Endothelial cell of umbilical vein (primary cell): ENCODE data around the gene ITPRIP. TPM values are rescaled to one million over a fixed set of nuclear protein-coding genes. Genes with fewer than 3 reads are reported as not detected.

ENCODE experiments used
- BruUV-seq: library from RNA; stranded (reverse); fragments of 400-500 nt; replicated peaks from 2 replicates; lab custom pipeline; 2021; lab: Mats Ljungman, UMichigan
- CTCF ChIA-PET: fragments of 300-600, 350-600 bp; sonication (Branson Sonifier 250); formaldehyde crosslinking; loops from one replicate; lab custom pipeline; 2021; ENCODE audit warnings: antibody characterized with exemption, inconsistent platforms; lab: Charles Lee
- POLR2A ChIA-PET: fragments of 300-600, 350-600 bp; sonication (Branson Sonifier 250); formaldehyde crosslinking; loops from one replicate; lab custom pipeline; 2021; ENCODE audit warnings: antibody characterized with exemption, inconsistent platforms; lab: Charles Lee
- DNase-seq: peaks from one replicate; pipeline ENCODE4 v3.0.0-alpha.2; 2011; ENCODE audit warnings: low read depth, low spot score
- FAIRE-seq: peaks from 2 replicates; lab custom pipeline; 2011; peaks lifted over from hg19 to GRCh38; lab: Jason Lieb, UNC
- H2AFZ ChIP-seq: 2 replicates; pipeline ENCODE4 v1.6.0; 2012; ENCODE audit warnings: low read depth, low read length, control low read depth, inconsistent platforms
- H3K27ac ChIP-seq: 2 replicates; pipeline ENCODE4 v1.5.1; 2011; ENCODE audit warnings: low read depth, mild to moderate bottlenecking, control low read depth, low read length, moderate library complexity; ENCODE audit not compliant: insufficient read depth
- H3K27me3 ChIP-seq, 2 experiments: 2 replicates each; pipeline versions ENCODE4 v1.6.0 to v1.6.1; 2011; ENCODE audit warnings: low read length in 2 of 2, mixed read lengths in 1 of 2; ENCODE audit not compliant: control insufficient read depth in 2 of 2, insufficient read depth in 2 of 2
- H3K36me3 ChIP-seq, 2 experiments: 2 replicates in 1 of 2; 3 replicates in 1 of 2; pipeline ENCODE4 v1.5.1; 2011; ENCODE audit warnings: low read length in 2 of 2, mild to moderate bottlenecking in 1 of 2, moderate library complexity in 1 of 2; ENCODE audit not compliant: control insufficient read depth in 2 of 2, insufficient read depth in 2 of 2; ENCODE audit errors: extremely low read depth in 1 of 2
- H3K4me1 ChIP-seq: 3 replicates; pipeline ENCODE4 v1.5.1; 2011; ENCODE audit warnings: mild to moderate bottlenecking, low read length; ENCODE audit not compliant: control insufficient read depth, insufficient read depth; ENCODE audit errors: extremely low read depth
- H3K4me2 ChIP-seq: 2 replicates; pipeline ENCODE4 v1.6.1; 2011; ENCODE audit warnings: low read length, control low read depth, mixed read lengths; ENCODE audit not compliant: insufficient read depth
- H3K4me3 ChIP-seq, 3 experiments: fragments of 200-600 bp in 1 of 3; sonication (generic), shearing (Covaris generic) in 1 of 3; replicated peaks in 1 of 3; 2 replicates each; pipeline ENCODE4 v1.5.1; 2011 to 2016; ENCODE audit warnings: control low read depth in 3 of 3, low read length in 3 of 3, mild to moderate bottlenecking in 2 of 3, inconsistent platforms in 1 of 3, low read depth in 1 of 3, moderate library complexity in 1 of 3; ENCODE audit not compliant: insufficient read depth in 1 of 3
- H3K79me2 ChIP-seq: 2 replicates; pipeline ENCODE4 v1.6.0; 2012; ENCODE audit warnings: low read length, inconsistent platforms; ENCODE audit not compliant: control insufficient read depth, insufficient read depth
- H3K9ac ChIP-seq: replicated peaks from 2 replicates; pipeline ENCODE3; 2011; ENCODE audit warnings: low read length, control low read depth; ENCODE audit not compliant: insufficient read depth; ENCODE audit errors: extremely low read depth
- H3K9me1 ChIP-seq: replicated peaks from 3 replicates; pipeline ENCODE4 v1.6.0; 2011; ENCODE audit warnings: mild to moderate bottlenecking, low read length; ENCODE audit not compliant: control insufficient read depth, insufficient read depth; ENCODE audit errors: extremely low read depth
- H3K9me3 ChIP-seq: replicated peaks from 2 replicates; pipeline ENCODE4 v1.5.1; 2012; ENCODE audit warnings: low read length, inconsistent platforms; ENCODE audit not compliant: control insufficient read depth, insufficient read depth
- H4K20me1 ChIP-seq: replicated peaks from 2 replicates; pipeline ENCODE3; 2011; ENCODE audit warnings: mild to moderate bottlenecking, low read length; ENCODE audit not compliant: control insufficient read depth, insufficient read depth; ENCODE audit errors: extremely low read depth
- CTCF ChIP-seq, 2 donors: IDR thresholded peaks; 1 replicate in 1 of 2; 2 replicates in 1 of 2; pipeline ENCODE4 v1.5.1; 2011; ENCODE audit warnings: low read length in 2 of 2, mild to moderate bottlenecking in 2 of 2, moderate library complexity in 2 of 2, control low read depth in 1 of 2, inconsistent platforms in 1 of 2, low read depth in 1 of 2; ENCODE audit not compliant: insufficient read depth in 1 of 2; ENCODE audit errors: extremely low read depth in 1 of 2
- EZH2 ChIP-seq: IDR thresholded peaks from 2 replicates; pipeline ENCODE4 v1.6.1; 2012; ENCODE audit warnings: borderline replicate concordance, low read depth, mild to moderate bottlenecking, moderate library complexity, low read length, inconsistent platforms; ENCODE audit not compliant: severe bottlenecking
- FOS ChIP-seq: IDR thresholded peaks from 2 replicates; pipeline ENCODE4 v1.6.1; 2011; ENCODE audit warnings: mild to moderate bottlenecking, low read length, moderate library complexity, borderline replicate concordance; ENCODE audit not compliant: insufficient read depth
- GATA2 ChIP-seq: IDR thresholded peaks from 2 replicates; pipeline ENCODE4 v1.7.0; 2011; ENCODE audit warnings: low read depth, mild to moderate bottlenecking, moderate library complexity, mixed read lengths, low read length; ENCODE audit not compliant: insufficient read length, insufficient read depth
- JUN ChIP-seq: IDR thresholded peaks from 2 replicates; pipeline ENCODE4 v1.6.1; 2011; ENCODE audit warnings: borderline replicate concordance, low read depth; ENCODE audit not compliant: insufficient read length, insufficient read depth
- MYC ChIP-seq: IDR thresholded peaks from one replicate; pipeline ENCODE4 v1.6.1; 2011; ENCODE audit warnings: mild to moderate bottlenecking, low read depth, low read length
- POLR2A ChIP-seq: IDR thresholded peaks from 2 replicates; pipeline ENCODE4 v1.6.1; 2012; ENCODE audit warnings: low read depth, mild to moderate bottlenecking, control low read depth, low read length
- POLR2AphosphoS5 ChIP-seq: IDR thresholded peaks from 2 replicates; pipeline ENCODE4 v1.6.1; 2012; ENCODE audit warnings: low read depth, mild to moderate bottlenecking, control low read depth, low read length, moderate library complexity; ENCODE audit not compliant: insufficient read depth
- dilution Hi-C: fragments of 300-500 bp; cut with MboI; formaldehyde crosslinking; loops from one replicate; pipeline ENCODE4 v1.15.0; 2019; ENCODE audit warnings: low sequenced_read_pairs; ENCODE audit not compliant: extremely low pct_ligation_motif_present
- intact Hi-C: fragments of 100-400 bp; cut with micrococcal nuclease; formaldehyde crosslinking; loops from one replicate; pipeline ENCODE4 v1.10.0; 2022
- polyA plus RNA-seq, 4 experiments: library from polyadenylated mRNA; depleted of rRNA in 3 of 4; stranded (reverse) in 3 of 4; unstranded in 1 of 4; fragments of >200 nt; gene quantifications; 2 replicates each; pipeline versions ENCODE4 v1.2.1 to v1.2.3, GENCODE V29; 2011 to 2012; ENCODE audit warnings: missing spikeins in 1 of 4
- total RNA-seq: library from RNA; stranded (reverse); gene quantifications from 2 replicates; pipeline ENCODE4 v1.2.3, GENCODE V29; 2021
- TF ChIP-seq, protein P1 (sequence below): IDR thresholded peaks from 2 replicates; pipeline ENCODE4 v1.6.1; 2011; ENCODE audit not compliant: insufficient read depth, insufficient read length

ITPRIP gene
- total and polyA plus RNA-seq, 2 donors (not counting 3 experiments of a cell fraction or from before 2014, with no cell fraction given): 31.4 to 33.2 TPM

- intact Hi-C loops (no loop called here), dilution Hi-C loops (no loop called here)
- Histone ChIP-seq H3K9me3 (no peaks in the 10 kb centered on the region), H3K27me3 (no peaks in the 10 kb centered on the region), H3K27ac (no peak overlapping the region), H2AFZ (no peak overlapping the region), H3K36me3 (peaks cover 13 to 25% of the 10 kb centered on the region in 2 experiments), H3K79me2 (peaks cover 62% of the 10 kb centered on the region), H3K9ac (no peak overlapping the region), H4K20me1 (no peaks in the 10 kb centered on the region), H3K9me1 (no peaks in the 10 kb centered on the region), H3K4me3 (no peak overlapping the region), H3K4me2 (no peak overlapping the region), H3K4me1 (peaks cover 9% of the 10 kb centered on the region)
- FAIRE-seq: no peak
- no peak for TF ChIP-seq EZH2
- TF ChIP-seq GATA2: no peak
- no peak for TF ChIP-seq POLR2AphosphoS5
- TF ChIP-seq, protein P1, sequence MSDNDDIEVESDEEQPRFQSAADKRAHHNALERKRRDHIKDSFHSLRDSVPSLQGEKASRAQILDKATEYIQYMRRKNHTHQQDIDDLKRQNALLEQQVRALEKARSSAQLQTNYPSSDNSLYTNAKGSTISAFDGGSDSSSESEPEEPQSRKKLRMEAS: no peak
- no peak for TF ChIP-seq FOS
- TF ChIP-seq JUN: no peak
- no peak for TF ChIP-seq CTCF (IDR thresholded peaks at IDR 0.05; ENCODE audit: extremely low read depth in 1 of 2, insufficient read depth in 1 of 2, low read depth in 1 of 2, low read length in 2 of 2)
- TF ChIP-seq POLR2A: no peak
- no peak for TF ChIP-seq MYC
- ChIA-PET CTCF (interaction anchor here (1.1 to 3.8 kb wide), 7 partner anchors 11 to 41 kb away, joined by 3 to 19 read pairs (median 6); partner anchors contain the start of genes CFAP58 and ITPRIP), POLR2A (interaction anchor here (1.1 kb wide), 1 partner anchor 10 kb away, joined by 4 read pairs; no protein-coding TSS in a partner anchor)
- no peak for DNase-seq
- BruUV-seq: no TSS peak
These were observed 27.0 kb downstream of the ITPRIP start for GRCh38 chr10:104311184-104311720.
